Sigmoid colon (tissue), 7 donors: ENCODE results near the gene CCDC83. TPM values are rescaled to one million over a fixed set of nuclear protein-coding genes. Genes with fewer than 3 reads are reported as not detected.

Source experiments
- DNase-seq: peaks from one replicate; pipeline ENCODE4 v3.0.0-alpha.2; 2019
- H3K27ac ChIP-seq, 4 donors: fragments of 200-600 bp; sonication (generic); one replicate each; pipeline ENCODE4 v1.5.1; 2016 to 2019; ENCODE audit warnings: mild to moderate bottlenecking in 1 of 4
- H3K27me3 ChIP-seq, 3 donors: fragments of 200-600 bp; sonication (generic); one replicate each; pipeline ENCODE4 v1.5.1; 2019; ENCODE audit warnings: mild to moderate bottlenecking in 1 of 3
- H3K36me3 ChIP-seq, 4 donors: fragments of 200-600 bp; sonication (generic); one replicate each; pipeline ENCODE4 v1.5.1; 2016 to 2019
- H3K4me1 ChIP-seq, 4 donors: fragments of 200-600 bp; sonication (generic); one replicate each; pipeline ENCODE4 v1.5.1; 2017 to 2019
- H3K4me3 ChIP-seq, 4 donors: fragments of 200-600 bp; sonication (generic); one replicate each; pipeline ENCODE4 v1.5.1; 2017 to 2019; ENCODE audit warnings: mild to moderate bottlenecking in 2 of 4, moderate library complexity in 1 of 4
- H3K9me3 ChIP-seq, 4 donors: fragments of 200-600 bp in 3 of 4; sonication (generic) in 3 of 4; one replicate each; pipeline versions ENCODE4 v1.5.1 to v1.6.1; 2013 to 2019
- EP300 ChIP-seq, 4 donors: sonication (generic); formaldehyde crosslinking; IDR thresholded peaks; one replicate each; pipeline ENCODE4 v1.6.1; 2017; ENCODE audit warnings: antibody characterized with exemption in 4 of 4
- POLR2A ChIP-seq, 2 donors: fragments of 450-650 bp; IDR thresholded peaks; one replicate each; pipeline ENCODE4 v1.6.1; 2016; ENCODE audit warnings: antibody characterized with exemption in 2 of 2, mild to moderate bottlenecking in 2 of 2, moderate library complexity in 2 of 2
- POLR2AphosphoS5 ChIP-seq, 4 donors: sonication (generic); formaldehyde crosslinking; IDR thresholded peaks; one replicate each; pipeline ENCODE4 v1.6.1; 2017; ENCODE audit warnings: antibody characterized with exemption in 4 of 4
- WGBS, 2 donors: extraction: QIAGEN DNeasy Blood & Tissue Kit; methylation state at CpG; one replicate each; pipeline ENCODE4 v1.1.7; 2013; 5-methylcytosine and 5-hydroxymethylcytosine counted together
- intact Hi-C: fragments of 100-400 bp; cut with DNase I; formaldehyde crosslinking; loops from one replicate; pipeline ENCODE4 v1.15.1; 2023
- polyA plus RNA-seq, 3 donors: library from polyadenylated mRNA; stranded (reverse); fragments of 200-250 nt; gene quantifications; one replicate each; pipeline ENCODE4 v1.2.3, GENCODE V29; 2013
- total RNA-seq, 4 donors: library from RNA; depleted of rRNA; stranded (reverse); fragments of >200 nt; gene quantifications; one replicate each; pipeline ENCODE4 v1.1.0, GENCODE V29; 2016
- TF ChIP-seq, protein P1 (sequence below), 4 experiments: fragments of 450-650 bp in 3 of 4; fragments of 200-600 bp in 1 of 4; IDR thresholded peaks; one replicate each; pipeline ENCODE4 v1.5.1; 2016 to 2019; ENCODE audit warnings: antibody characterized with exemption in 4 of 4, mild to moderate bottlenecking in 3 of 4, moderate library complexity in 2 of 4
- donor health status: healthy with polysubstance abuse.
- donor health status: Bipolar disorder and iron deficiency.
- donor health status: healthy.

CCDC83 gene
- total and polyA plus RNA-seq, 7 donors: not detected

DNA sequence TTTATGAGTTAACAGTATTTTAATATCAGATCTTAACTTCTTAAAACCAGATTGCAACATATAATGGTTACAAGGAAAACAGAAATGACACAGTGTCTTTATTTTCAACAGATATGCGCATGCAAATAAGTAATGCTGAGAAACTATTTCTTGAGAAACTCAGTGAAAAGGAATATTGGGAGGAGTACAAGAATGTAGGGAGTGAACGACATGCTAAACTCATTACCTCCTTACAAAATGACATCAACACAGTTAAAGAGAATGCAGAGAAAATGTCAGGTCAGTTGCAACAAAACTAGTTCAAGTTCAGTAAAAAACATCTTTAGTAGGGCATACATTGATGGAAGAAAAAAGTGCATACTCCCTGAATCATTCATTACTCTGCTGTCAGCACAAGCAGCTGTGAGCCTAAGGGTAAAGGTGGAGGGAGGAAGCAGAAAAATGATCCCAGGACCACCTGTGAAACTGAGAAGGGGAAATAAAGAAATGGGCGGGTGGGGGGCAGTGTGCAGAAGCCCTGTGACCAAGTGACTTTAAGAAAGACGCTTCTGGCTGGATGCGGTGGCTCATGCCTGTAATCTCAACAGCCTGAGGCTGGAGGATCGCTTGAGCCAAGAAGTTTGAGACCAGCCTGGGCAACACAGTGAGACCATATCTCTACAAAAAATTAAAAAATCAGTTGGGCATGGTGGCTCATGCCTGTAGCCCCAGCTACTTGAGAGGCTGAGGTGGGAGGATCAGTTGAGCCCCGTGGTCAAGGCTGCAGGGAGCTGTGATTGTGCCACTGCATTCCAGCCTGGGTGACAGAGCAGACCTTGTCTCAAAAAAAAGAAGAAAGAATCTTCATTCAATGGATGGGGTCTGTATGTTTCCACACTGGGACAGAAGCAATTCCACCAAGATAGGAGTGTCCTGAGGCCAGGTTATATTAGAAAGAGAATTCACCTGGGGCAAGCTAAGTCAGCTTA is 31.2 kb downstream of the CCDC83 start:
- H3K27ac ChIP-seq: no peak overlapping the region
- DNase-seq: no peak
- intact Hi-C loops: no loop called here
- H3K4me1 ChIP-seq: peaks cover 0 to 8% (median 0%) of the 10 kb centered on the region in 4 donors
- TF ChIP-seq EP300 (IDR thresholded peaks at IDR 0.05) (no peak), POLR2AphosphoS5 (IDR thresholded peaks at IDR 0.05) (no peak)
- no peaks in the 10 kb centered on the region for H3K27me3 ChIP-seq
- no peak overlapping the region for H3K4me3 ChIP-seq
- H3K36me3 ChIP-seq: no peaks in the 10 kb centered on the region
- WGBS, 2 donors: 88% methylated on average over 7 of the region's 7 CpGs
- no peaks in the 10 kb centered on the region for H3K9me3 ChIP-seq

- TF ChIP-seq POLR2A (IDR thresholded peaks at IDR 0.05) (no peak), EP300 (IDR thresholded peaks at IDR 0.05) (no peak), POLR2AphosphoS5 (IDR thresholded peaks at IDR 0.05) (no peak)
- TF ChIP-seq, protein P1, sequence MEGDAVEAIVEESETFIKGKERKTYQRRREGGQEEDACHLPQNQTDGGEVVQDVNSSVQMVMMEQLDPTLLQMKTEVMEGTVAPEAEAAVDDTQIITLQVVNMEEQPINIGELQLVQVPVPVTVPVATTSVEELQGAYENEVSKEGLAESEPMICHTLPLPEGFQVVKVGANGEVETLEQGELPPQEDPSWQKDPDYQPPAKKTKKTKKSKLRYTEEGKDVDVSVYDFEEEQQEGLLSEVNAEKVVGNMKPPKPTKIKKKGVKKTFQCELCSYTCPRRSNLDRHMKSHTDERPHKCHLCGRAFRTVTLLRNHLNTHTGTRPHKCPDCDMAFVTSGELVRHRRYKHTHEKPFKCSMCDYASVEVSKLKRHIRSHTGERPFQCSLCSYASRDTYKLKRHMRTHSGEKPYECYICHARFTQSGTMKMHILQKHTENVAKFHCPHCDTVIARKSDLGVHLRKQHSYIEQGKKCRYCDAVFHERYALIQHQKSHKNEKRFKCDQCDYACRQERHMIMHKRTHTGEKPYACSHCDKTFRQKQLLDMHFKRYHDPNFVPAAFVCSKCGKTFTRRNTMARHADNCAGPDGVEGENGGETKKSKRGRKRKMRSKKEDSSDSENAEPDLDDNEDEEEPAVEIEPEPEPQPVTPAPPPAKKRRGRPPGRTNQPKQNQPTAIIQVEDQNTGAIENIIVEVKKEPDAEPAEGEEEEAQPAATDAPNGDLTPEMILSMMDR (IDR thresholded peaks at IDR 0.05): no peak
- H3K27ac ChIP-seq: no peak overlapping the region
- 88 to 93% methylated on average over 5 of the region's 5 CpGs for WGBS, 2 donors
- no peak overlapping the region for H3K4me3 ChIP-seq
- intact Hi-C loops: no loop called here
- H3K36me3 ChIP-seq: no peaks in the 10 kb centered on the region
- H3K27me3 ChIP-seq: no peaks in the 10 kb centered on the region
- DNase-seq: no peak
- H3K4me1 ChIP-seq: peaks cover 0 to 8% (median 0%) of the 10 kb centered on the region in 4 donors
- no peaks in the 10 kb centered on the region for H3K9me3 ChIP-seq
Measured at GRCh38 chr11:85889108-85889507, 33.9 kb downstream of the CCDC83 start.

DNA sequence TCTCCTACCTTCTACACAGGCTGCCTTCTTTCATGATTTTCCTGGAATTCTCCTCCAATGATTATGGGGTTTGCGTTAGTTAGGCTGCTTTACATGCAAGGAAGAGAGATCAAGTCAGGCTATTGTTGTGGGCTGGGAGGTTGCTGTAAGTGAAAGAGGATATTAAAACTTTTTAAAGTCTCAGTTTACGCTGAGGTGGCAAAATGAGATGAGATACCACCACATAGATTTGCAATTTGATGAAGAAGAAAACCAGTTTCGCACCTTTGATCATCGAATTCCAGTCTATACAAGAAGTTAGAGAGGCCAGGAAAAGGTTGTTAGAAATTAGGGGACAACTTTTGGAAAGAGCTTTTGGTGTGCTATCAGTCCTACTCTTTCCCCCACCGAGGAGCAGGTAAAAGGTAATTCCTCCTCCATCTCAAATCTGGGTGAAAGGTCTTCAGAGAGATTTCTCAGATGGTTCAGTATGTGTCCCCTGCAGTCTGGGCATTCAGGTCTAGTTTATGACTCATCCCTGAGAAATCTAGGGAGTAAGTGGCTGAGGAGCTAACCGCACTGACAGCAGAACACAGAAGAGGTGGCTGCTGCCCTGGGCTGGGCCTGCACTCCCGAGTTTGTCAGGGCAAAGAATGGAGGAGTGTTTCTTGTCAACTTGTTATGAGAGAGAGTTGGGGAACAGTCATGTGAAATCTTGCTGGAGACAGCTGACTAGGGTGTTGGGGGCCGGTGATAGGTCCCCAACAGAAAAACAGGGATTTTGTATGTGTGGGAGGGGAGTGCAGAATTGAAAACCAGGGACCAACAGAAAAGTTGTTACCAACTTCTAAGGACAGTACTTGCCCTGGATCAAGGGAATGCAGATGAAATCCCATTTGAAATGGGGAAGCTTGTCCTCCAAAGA is 34.7 kb downstream of the CCDC83 start:
- Histone ChIP-seq H3K27ac (no peak overlapping the region), H3K36me3 (no peaks in the 10 kb centered on the region), H3K27me3 (no peaks in the 10 kb centered on the region), H3K4me1 (peaks cover 0 to 8% (median 0%) of the 10 kb centered on the region in 4 donors), H3K9me3 (no peaks in the 10 kb centered on the region), H3K4me3 (no peak overlapping the region)
- no peak for DNase-seq
- 90 to 93% methylated on average over 8 of the region's 8 CpGs for WGBS, 2 donors
- intact Hi-C loops: no loop called here
- TF ChIP-seq EP300 (IDR thresholded peaks at IDR 0.05) (no peak), POLR2A (IDR thresholded peaks at IDR 0.05) (no peak), POLR2AphosphoS5 (IDR thresholded peaks at IDR 0.05) (no peak)
- TF ChIP-seq, protein P1 (IDR thresholded peaks at IDR 0.05): no peak

DNA sequence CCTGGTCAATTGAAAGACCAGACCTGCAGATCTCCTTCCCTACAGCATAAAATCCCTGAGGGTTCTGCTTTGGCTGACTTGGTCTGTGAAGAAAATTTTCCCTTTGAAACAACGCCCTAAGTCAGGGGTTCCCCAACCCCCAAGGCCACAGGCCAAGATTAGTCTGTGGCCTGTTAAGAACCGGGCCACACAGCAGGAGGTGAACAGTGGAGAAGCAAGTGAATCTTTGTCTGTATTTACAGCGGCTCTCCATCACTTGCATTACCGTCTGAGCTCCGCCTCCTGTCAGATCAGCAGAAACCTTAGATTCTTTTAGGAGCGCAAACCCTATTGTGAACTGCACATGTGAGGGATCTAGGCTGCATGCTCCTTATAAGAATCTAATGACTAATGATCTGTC is 38.2 kb downstream of the CCDC83 start:
- Histone ChIP-seq H3K36me3 (no peaks in the 10 kb centered on the region), H3K9me3 (no peaks in the 10 kb centered on the region), H3K4me3 (no peak overlapping the region), H3K27me3 (no peaks in the 10 kb centered on the region), H3K4me1 (peaks cover 0 to 8% (median 0%) of the 10 kb centered on the region in 4 donors), H3K27ac (no peak overlapping the region)
- TF ChIP-seq POLR2A (IDR thresholded peaks at IDR 0.05) (no peak), EP300 (IDR thresholded peaks at IDR 0.05) (no peak), POLR2AphosphoS5 (IDR thresholded peaks at IDR 0.05) (no peak)
- TF ChIP-seq, protein P1 (IDR thresholded peaks at IDR 0.05): no peak
- intact Hi-C loops: no loop called here
- DNase-seq: no peak
- 74 to 76% methylated on average over 6 of the region's 6 CpGs for WGBS, 2 donors

GRCh38 chr11:85896876-85897275 is 41.7 kb downstream of the CCDC83 start:
- TF ChIP-seq, protein P1 (IDR thresholded peaks at IDR 0.05): no peak
- no peak for TF ChIP-seq POLR2A (IDR thresholded peaks at IDR 0.05)
- no peak for TF ChIP-seq POLR2AphosphoS5 (IDR thresholded peaks at IDR 0.05)
- TF ChIP-seq EP300 (IDR thresholded peaks at IDR 0.05): no peak
- Histone ChIP-seq H3K4me3 (no peak overlapping the region), H3K27me3 (no peaks in the 10 kb centered on the region), H3K9me3 (no peaks in the 10 kb centered on the region), H3K4me1 (no peaks in the 10 kb centered on the region), H3K27ac (no peak overlapping the region), H3K36me3 (no peaks in the 10 kb centered on the region)
- 95 to 96% methylated on average over 3 of the region's 3 CpGs for WGBS, 2 donors
- no peak for DNase-seq
- intact Hi-C loops: no loop called here
